Measurements from ENCODE around the gene A2M.

A2M gene

DNA sequence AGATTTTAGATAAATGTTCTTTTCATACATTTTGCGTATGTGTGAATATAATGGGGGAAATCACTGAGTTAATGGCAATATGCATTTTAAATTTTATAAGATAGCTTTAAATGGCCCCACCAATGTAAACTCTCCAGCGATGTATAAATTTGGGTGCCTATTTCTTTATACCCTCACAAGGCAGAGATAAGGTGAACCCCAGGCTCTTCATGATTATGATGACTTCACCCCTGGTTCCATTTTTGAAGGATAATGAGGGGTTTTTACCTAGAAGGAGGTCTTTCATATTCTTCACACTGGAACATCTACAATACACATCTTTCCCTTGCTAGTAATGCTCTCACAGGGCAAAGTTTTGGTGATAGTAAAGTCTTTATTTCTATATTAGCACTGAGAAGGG lies 91.2 kb downstream of the A2M start:
- no peak for DNase-seq (ENCODE audit: extremely low read depth, low read depth)
- TF ChIP-seq CTCF (IDR thresholded peaks at IDR 0.05; ENCODE audit: low read depth, low read length): no peak

DNA sequence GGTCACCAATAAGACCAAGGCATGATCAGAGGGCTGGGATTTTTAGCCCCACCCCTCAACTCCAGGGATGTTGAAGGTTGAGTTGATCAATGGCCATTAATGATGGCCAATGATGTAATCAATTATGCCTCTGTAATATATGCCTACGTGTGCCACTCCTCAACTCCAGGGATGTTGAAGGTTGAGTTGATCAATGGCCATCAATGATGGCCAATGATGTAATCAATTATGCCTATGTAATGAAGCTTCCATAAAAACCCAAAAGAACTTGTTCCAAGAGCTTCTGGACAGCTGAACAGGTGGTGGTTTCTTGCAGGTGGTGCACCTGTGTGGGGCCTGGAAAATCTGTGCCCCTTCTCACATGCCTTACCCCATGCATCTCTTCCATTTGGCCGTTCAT lies 93.1 kb downstream of the A2M start:
- TF ChIP-seq CTCF (IDR thresholded peaks at IDR 0.05; ENCODE audit: low read depth, low read length): no peak
- no peak for DNase-seq (ENCODE audit: extremely low read depth, low read depth)

Data from AG09319 (cell line).